ENCODE data around the gene PTPRG.

Gene PTPRG

GRCh38 chr3:61765157-61765876, 203.9 kb downstream of the PTPRG start:
- DNase-seq (ENCODE audit: low read depth), result no peak

GRCh38 chr3:61768284-61769037, 207.1 kb downstream of the PTPRG start:
- DNase-seq (ENCODE audit: low read depth), result peak; percentile 27

- DNase-seq (ENCODE audit: low read depth), result no peak
Measured at GRCh38 chr3:61769266-61769990, 208.1 kb downstream of the PTPRG start.

- no peak for DNase-seq (ENCODE audit: low read depth)
Measured at GRCh38 chr3:61771976-61772375, 210.6 kb downstream of the PTPRG start.

- DNase-seq (ENCODE audit: low read depth), result peak; percentile 48
Measured at GRCh38 chr3:61772456-61772855, 211.1 kb downstream of the PTPRG start.

GRCh38 chr3:61774279-61774890, 213.0 kb downstream of the PTPRG start:
- DNase-seq (ENCODE audit: low read depth), result no peak

- DNase-seq (ENCODE audit: low read depth), result no peak
Measured at GRCh38 chr3:61776390-61776789, 215.0 kb downstream of the PTPRG start.

- no peak for DNase-seq (ENCODE audit: low read depth)
Measured at GRCh38 chr3:61777483-61777882, 216.1 kb downstream of the PTPRG start.

GRCh38 chr3:61778095-61778494, 216.7 kb downstream of the PTPRG start:
- DNase-seq (ENCODE audit: low read depth), result no peak

- DNase-seq (ENCODE audit: low read depth), result no peak
Measured at GRCh38 chr3:61780016-61780415, 218.6 kb downstream of the PTPRG start.

GRCh38 chr3:61780455-61781228, 219.3 kb downstream of the PTPRG start:
- DNase-seq (ENCODE audit: low read depth), result no peak

GRCh38 chr3:61783993-61784718, 222.8 kb downstream of the PTPRG start:
- DNase-seq (ENCODE audit: low read depth), result peak; percentile 85

GRCh38 chr3:61788623-61789507, 227.5 kb downstream of the PTPRG start:
- DNase-seq (ENCODE audit: low read depth), result no peak

GRCh38 chr3:61789861-61790260, 228.5 kb downstream of the PTPRG start:
- DNase-seq (ENCODE audit: low read depth), result no peak

GRCh38 chr3:61790411-61790810, 229.0 kb downstream of the PTPRG start:
- no peak for DNase-seq (ENCODE audit: low read depth)

GRCh38 chr3:61793056-61793455, 231.7 kb downstream of the PTPRG start:
- no peak for DNase-seq (ENCODE audit: low read depth)

- no peak for DNase-seq (ENCODE audit: low read depth)
Measured at GRCh38 chr3:61793521-61793920, 232.2 kb downstream of the PTPRG start.

GRCh38 chr3:61794341-61794740, 233.0 kb downstream of the PTPRG start:
- DNase-seq (ENCODE audit: low read depth), result no peak

GRCh38 chr3:61794961-61795360, 233.6 kb downstream of the PTPRG start:
- no peak for DNase-seq (ENCODE audit: low read depth)

- DNase-seq (ENCODE audit: low read depth), result no peak
Measured at GRCh38 chr3:61796088-61796680, 234.8 kb downstream of the PTPRG start.

Data from iris pigment epithelial cell (primary cell).